ENCODE data around the gene FBXW10B. TPM values are rescaled to one million over a fixed set of nuclear protein-coding genes. Genes with fewer than 3 reads are reported as not detected.
A peak's percentile ranks its signal among the peaks of the same experiment; 100 is the strongest.
"Not testable (repeated sequence)": the region's sequence is repeated elsewhere in the genome, so short reads cannot be mapped to it uniquely, and the experiment has no call there.

The FBXW10B gene
- polyA plus RNA-seq, 1 donor: 1.9 TPM

DNA sequence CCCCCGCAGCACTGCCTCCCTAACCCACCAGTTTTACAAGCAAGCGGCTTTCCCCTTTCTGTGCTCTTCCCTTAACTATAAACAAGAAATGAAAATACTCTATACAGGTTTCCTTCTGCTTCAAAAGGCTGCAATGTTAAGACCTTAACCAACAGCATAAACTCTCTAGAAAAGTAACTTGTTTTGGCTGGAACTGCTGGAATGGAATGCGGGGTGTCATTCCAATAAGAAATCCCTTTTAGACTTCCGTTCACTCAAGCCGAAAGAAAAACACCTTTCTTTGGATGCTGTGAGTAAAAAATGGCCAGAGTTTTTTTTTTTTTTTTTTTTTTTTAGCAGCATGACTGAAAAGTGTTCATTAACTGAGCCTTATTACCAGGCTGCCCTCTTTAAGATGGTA, 27.5 kb downstream of the FBXW10B start:
- DNase-seq; H3K36me3 ChIP-seq (ENCODE audit: control insufficient read depth, insufficient read depth, low read length); H3K27me3 ChIP-seq (ENCODE audit: control insufficient read depth, insufficient read depth, low read length); H3K4me1 ChIP-seq (ENCODE audit: control insufficient read depth, insufficient read depth, low read length); H3K27ac ChIP-seq (ENCODE audit: low read length); H3K9me3 ChIP-seq (ENCODE audit: control insufficient read depth, low read depth, low read length); H3K4me3 ChIP-seq (ENCODE audit: low read length): not testable (repeated sequence)
- WGBS (ENCODE audit: insufficient coverage, low lambda C conversion rate): 60% methylated on average over 1 of the region's 5 CpGs

GRCh38 chr17:15590844-15591243, 28.7 kb downstream of the FBXW10B start:
- not testable (repeated sequence) for H3K9me3 ChIP-seq (ENCODE audit: control insufficient read depth, low read depth, low read length); H3K27me3 ChIP-seq (ENCODE audit: control insufficient read depth, insufficient read depth, low read length); DNase-seq; H3K27ac ChIP-seq (ENCODE audit: low read length); H3K4me1 ChIP-seq (ENCODE audit: control insufficient read depth, insufficient read depth, low read length); H3K36me3 ChIP-seq (ENCODE audit: control insufficient read depth, insufficient read depth, low read length); H3K4me3 ChIP-seq (ENCODE audit: low read length)
- no CpG with 5 or more reads among the region's 1 CpG for WGBS (ENCODE audit: insufficient coverage, low lambda C conversion rate)

DNA sequence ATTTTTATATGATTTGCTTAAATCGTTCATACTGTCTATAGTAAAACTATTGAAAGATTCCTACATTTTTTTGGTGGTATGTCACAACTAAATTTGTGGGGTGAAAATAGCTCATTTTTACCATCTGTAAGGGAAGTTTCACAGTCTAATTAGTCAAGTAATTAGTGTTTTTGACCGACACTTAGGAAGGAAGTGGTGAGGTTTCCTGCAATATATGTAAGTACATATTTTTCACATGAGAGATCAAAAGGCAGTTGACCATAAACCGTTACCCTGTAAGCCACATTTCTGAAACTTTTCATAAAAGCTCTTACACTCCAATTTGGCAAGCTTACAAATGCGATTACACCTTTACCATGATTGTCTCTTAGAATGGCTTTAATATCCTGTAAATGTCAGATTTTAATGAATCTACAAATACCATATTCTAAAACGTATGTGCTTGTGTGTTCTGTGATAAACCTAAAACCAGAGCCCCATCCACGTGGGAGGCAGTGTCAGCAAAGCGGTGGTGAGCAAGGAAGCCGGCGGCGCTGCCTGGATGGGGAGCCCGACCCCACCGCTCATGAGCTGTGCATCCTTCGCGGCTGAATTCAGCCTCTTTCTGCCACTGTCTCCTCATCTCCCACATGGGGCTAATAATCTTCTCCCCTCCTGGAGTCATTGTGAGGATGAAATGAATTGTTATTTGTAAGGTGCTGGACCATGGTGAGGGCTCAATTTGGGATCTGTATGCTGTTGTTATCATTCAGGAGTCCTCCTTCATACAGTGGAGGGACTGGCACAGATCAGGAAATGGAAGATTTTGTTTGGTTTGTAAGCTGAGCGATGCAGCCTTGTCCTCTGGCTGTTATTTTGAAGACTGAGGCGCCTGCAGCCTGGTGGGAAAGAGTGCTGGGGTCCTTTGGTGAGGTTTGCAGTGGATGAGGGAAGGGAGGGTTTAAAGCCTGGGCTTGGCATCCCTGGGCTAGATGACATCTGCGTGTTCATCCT, 29.7 kb downstream of the FBXW10B start:
- H3K27ac ChIP-seq (ENCODE audit: low read length); DNase-seq: not testable (repeated sequence)
- WGBS (ENCODE audit: insufficient coverage, low lambda C conversion rate): no CpG with 5 or more reads among the region's 17 CpGs

DNA sequence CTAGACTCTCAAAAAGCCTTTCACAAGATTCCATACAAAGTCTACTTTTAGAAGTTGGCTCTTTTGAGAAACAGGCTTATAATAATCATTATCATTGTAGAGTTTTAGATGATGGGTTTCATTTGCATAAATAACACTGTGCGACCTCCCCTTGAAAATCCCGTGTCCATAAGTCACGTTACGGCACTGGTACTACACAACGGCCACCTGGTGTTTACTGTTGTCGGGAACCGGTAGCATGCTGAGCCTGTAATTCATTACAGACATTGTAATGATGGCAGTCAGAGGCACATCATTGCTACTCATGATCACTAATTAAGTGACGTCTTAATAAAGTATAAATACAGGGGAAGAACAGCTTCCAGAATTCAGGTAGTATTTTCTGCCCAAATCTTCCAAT, 31.5 kb downstream of the FBXW10B start:
- not testable (repeated sequence) for H3K4me1 ChIP-seq (ENCODE audit: control insufficient read depth, insufficient read depth, low read length); H3K36me3 ChIP-seq (ENCODE audit: control insufficient read depth, insufficient read depth, low read length); DNase-seq; H3K27me3 ChIP-seq (ENCODE audit: control insufficient read depth, insufficient read depth, low read length); H3K4me3 ChIP-seq (ENCODE audit: low read length); H3K9me3 ChIP-seq (ENCODE audit: control insufficient read depth, low read depth, low read length); H3K27ac ChIP-seq (ENCODE audit: low read length)
- WGBS (ENCODE audit: insufficient coverage, low lambda C conversion rate): 96% methylated on average over 5 of the region's 8 CpGs

More for the DNA sequence above, 29.7 kb downstream of the FBXW10B start:
- H3K36me3 ChIP-seq (ENCODE audit: control insufficient read depth, insufficient read depth, low read length); H3K27me3 ChIP-seq (ENCODE audit: control insufficient read depth, insufficient read depth, low read length); H3K4me3 ChIP-seq (ENCODE audit: low read length); H3K9me3 ChIP-seq (ENCODE audit: control insufficient read depth, low read depth, low read length); H3K4me1 ChIP-seq (ENCODE audit: control insufficient read depth, insufficient read depth, low read length): not testable (repeated sequence)

DNA sequence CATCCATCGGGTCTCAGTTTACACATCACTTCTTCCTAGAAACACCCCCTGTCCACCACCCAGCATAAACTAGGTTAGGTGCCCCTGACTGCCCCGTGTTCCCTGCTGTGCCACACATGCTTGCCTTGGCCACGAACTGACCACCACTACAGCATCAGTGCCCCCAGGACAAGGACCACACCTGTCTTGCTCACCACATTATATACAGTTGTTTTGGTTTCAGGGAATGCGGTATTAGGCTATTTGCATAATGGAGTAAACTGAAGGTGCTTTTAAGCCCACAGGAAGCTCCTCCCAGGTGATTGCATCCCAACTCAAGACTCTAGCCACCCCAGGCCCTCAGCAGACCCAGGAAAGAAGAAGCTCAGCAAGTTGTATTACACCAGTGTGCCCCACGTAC, 36.2 kb downstream of the FBXW10B start:
- H3K36me3 ChIP-seq (ENCODE audit: control insufficient read depth, insufficient read depth, low read length); DNase-seq; H3K4me1 ChIP-seq (ENCODE audit: control insufficient read depth, insufficient read depth, low read length); H3K4me3 ChIP-seq (ENCODE audit: low read length); H3K9me3 ChIP-seq (ENCODE audit: control insufficient read depth, low read depth, low read length); H3K27me3 ChIP-seq (ENCODE audit: control insufficient read depth, insufficient read depth, low read length); H3K27ac ChIP-seq (ENCODE audit: low read length): not testable (repeated sequence)
- no CpG with 5 or more reads among the region's 5 CpGs for WGBS (ENCODE audit: insufficient coverage, low lambda C conversion rate)

GRCh38 chr17:15581462-15581861, 38.0 kb downstream of the FBXW10B start:
- H3K27me3 ChIP-seq (ENCODE audit: control insufficient read depth, insufficient read depth, low read length); DNase-seq; H3K27ac ChIP-seq (ENCODE audit: low read length); H3K36me3 ChIP-seq (ENCODE audit: control insufficient read depth, insufficient read depth, low read length); H3K4me1 ChIP-seq (ENCODE audit: control insufficient read depth, insufficient read depth, low read length); H3K9me3 ChIP-seq (ENCODE audit: control insufficient read depth, low read depth, low read length); H3K4me3 ChIP-seq (ENCODE audit: low read length): not testable (repeated sequence)
- no CpG with 5 or more reads among the region's 4 CpGs for WGBS (ENCODE audit: insufficient coverage, low lambda C conversion rate)

- WGBS (ENCODE audit: insufficient coverage, low lambda C conversion rate): no CpG with 5 or more reads among the region's 1 CpG
- H3K4me1 ChIP-seq (ENCODE audit: control insufficient read depth, insufficient read depth, low read length); H3K9me3 ChIP-seq (ENCODE audit: control insufficient read depth, low read depth, low read length); H3K4me3 ChIP-seq (ENCODE audit: low read length); H3K27ac ChIP-seq (ENCODE audit: low read length); DNase-seq; H3K27me3 ChIP-seq (ENCODE audit: control insufficient read depth, insufficient read depth, low read length); H3K36me3 ChIP-seq (ENCODE audit: control insufficient read depth, insufficient read depth, low read length): not testable (repeated sequence)
Observed at GRCh38 chr17:15576848-15577247, 42.7 kb downstream of the FBXW10B start.

DNA sequence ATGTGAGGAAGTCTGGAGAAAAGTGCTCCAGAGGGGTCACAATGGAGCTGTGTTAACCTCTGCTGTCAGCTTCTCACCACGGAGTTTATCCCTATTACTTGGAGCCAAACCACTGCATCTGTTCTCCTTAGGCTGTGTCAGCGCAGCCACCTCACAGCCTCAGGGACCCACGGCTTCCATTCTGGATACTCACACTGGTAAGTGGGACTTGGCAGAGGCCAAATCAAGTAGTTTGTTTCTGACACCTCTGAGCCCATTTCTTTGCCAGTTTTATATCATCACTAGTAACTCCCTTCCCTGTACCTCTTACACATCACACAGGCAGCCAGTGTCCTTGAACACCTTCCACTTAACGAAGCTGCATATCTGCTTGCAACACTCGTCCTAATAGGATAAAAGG, 44.8 kb downstream of the FBXW10B start:
- not testable (repeated sequence) for DNase-seq; H3K4me1 ChIP-seq (ENCODE audit: control insufficient read depth, insufficient read depth, low read length); H3K4me3 ChIP-seq (ENCODE audit: low read length); H3K9me3 ChIP-seq (ENCODE audit: control insufficient read depth, low read depth, low read length); H3K27me3 ChIP-seq (ENCODE audit: control insufficient read depth, insufficient read depth, low read length); H3K36me3 ChIP-seq (ENCODE audit: control insufficient read depth, insufficient read depth, low read length); H3K27ac ChIP-seq (ENCODE audit: low read length)
- no CpG with 5 or more reads among the region's 5 CpGs for WGBS (ENCODE audit: insufficient coverage, low lambda C conversion rate)

DNA sequence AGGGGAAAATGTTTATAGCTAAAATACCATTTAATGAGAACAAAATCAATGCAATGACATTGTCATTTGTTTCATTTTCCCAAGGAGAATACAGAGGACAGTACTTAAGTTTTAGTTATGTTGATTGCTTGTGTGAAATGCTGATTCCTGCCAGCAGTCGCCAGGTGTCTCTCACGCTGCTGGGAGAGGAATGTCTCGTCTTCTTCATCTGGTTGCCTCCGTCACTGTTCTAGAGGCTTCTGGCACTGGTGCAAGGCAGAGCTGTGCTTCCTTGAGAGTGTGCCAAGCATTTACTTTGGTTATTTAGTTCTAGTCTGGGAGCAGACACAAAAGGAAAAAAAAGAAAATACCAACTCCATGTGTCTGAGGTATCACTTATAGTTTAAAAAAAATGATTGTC, 45.6 kb downstream of the FBXW10B start:
- H3K4me3 ChIP-seq (ENCODE audit: low read length); H3K4me1 ChIP-seq (ENCODE audit: control insufficient read depth, insufficient read depth, low read length); H3K27ac ChIP-seq (ENCODE audit: low read length); H3K36me3 ChIP-seq (ENCODE audit: control insufficient read depth, insufficient read depth, low read length); H3K27me3 ChIP-seq (ENCODE audit: control insufficient read depth, insufficient read depth, low read length); H3K9me3 ChIP-seq (ENCODE audit: control insufficient read depth, low read depth, low read length): not testable (repeated sequence)
- no CpG with 5 or more reads among the region's 4 CpGs for WGBS (ENCODE audit: insufficient coverage, low lambda C conversion rate)
- DNase-seq: peak; percentile 15 to 22

All from large intestine (tissue), 3 donors.